Esophagus muscularis mucosa (tissue), 4 donors: ENCODE data around the gene SNX13.

Source experiments
- EP300 ChIP-seq: sonication (generic); formaldehyde crosslinking; IDR thresholded peaks from one replicate; pipeline ENCODE4 v1.6.1; 2017; ENCODE audit warnings: antibody characterized with exemption
- POLR2A ChIP-seq: fragments of 450-650 bp; IDR thresholded peaks from one replicate; pipeline ENCODE4 v1.6.1; 2017; ENCODE audit warnings: antibody characterized with exemption, moderate library complexity, mild to moderate bottlenecking, low read depth
- POLR2AphosphoS5 ChIP-seq, 2 donors: sonication (generic); formaldehyde crosslinking; IDR thresholded peaks; one replicate each; pipeline ENCODE4 v1.6.1; 2017; ENCODE audit warnings: antibody characterized with exemption in 2 of 2
- TF ChIP-seq, protein P1 (sequence below), 3 experiments: fragments of 200-600 bp in 2 of 3; fragments of 450-650 bp in 1 of 3; sonication (generic) in 2 of 3; IDR thresholded peaks; one replicate each; pipeline ENCODE4 v1.5.1; 2017 to 2019; ENCODE audit warnings: antibody characterized with exemption in 3 of 3, mild to moderate bottlenecking in 2 of 3, moderate library complexity in 1 of 3

DNA sequence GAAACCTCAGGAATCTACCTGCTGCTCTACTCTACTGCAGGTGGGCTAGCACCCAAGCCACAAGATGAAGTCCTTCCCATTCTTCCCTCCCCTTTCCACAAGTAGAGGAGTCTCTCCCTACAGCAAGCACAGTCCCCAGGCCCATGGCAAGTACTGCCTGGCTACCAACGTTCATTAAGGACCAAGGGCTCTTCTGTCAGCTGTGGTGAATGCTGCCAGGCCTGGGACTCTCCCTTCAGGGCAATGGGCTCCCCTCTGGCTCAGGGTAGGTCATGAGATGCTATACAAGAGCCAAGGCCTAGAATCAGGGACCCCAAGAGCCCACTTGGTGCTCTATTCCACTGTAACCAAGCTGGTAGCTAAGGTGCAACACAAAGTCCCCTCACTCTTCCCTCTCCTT is 39.8 kb downstream of the SNX13 start:
- TF ChIP-seq EP300, result no peak
- TF ChIP-seq, protein P1, sequence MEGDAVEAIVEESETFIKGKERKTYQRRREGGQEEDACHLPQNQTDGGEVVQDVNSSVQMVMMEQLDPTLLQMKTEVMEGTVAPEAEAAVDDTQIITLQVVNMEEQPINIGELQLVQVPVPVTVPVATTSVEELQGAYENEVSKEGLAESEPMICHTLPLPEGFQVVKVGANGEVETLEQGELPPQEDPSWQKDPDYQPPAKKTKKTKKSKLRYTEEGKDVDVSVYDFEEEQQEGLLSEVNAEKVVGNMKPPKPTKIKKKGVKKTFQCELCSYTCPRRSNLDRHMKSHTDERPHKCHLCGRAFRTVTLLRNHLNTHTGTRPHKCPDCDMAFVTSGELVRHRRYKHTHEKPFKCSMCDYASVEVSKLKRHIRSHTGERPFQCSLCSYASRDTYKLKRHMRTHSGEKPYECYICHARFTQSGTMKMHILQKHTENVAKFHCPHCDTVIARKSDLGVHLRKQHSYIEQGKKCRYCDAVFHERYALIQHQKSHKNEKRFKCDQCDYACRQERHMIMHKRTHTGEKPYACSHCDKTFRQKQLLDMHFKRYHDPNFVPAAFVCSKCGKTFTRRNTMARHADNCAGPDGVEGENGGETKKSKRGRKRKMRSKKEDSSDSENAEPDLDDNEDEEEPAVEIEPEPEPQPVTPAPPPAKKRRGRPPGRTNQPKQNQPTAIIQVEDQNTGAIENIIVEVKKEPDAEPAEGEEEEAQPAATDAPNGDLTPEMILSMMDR (IDR thresholded peaks at IDR 0.05), result no peak
- TF ChIP-seq POLR2A, result no peak
- TF ChIP-seq POLR2AphosphoS5 (IDR thresholded peaks at IDR 0.05), result no peak
